GM18507 (cell line): ENCODE data around the gene CLTB.

Source experiments
- DNase-seq: peaks from one replicate; pipeline ENCODE4 v3.0.0; 2011; ENCODE audit warnings: low read depth; ENCODE audit not compliant: insufficient read length; ENCODE audit errors: extremely low spot score
- FAIRE-seq: peaks from 2 replicates; lab custom pipeline; 2011; peaks lifted over from hg19 to GRCh38; lab: Jason Lieb, UNC

CLTB gene

DNA sequence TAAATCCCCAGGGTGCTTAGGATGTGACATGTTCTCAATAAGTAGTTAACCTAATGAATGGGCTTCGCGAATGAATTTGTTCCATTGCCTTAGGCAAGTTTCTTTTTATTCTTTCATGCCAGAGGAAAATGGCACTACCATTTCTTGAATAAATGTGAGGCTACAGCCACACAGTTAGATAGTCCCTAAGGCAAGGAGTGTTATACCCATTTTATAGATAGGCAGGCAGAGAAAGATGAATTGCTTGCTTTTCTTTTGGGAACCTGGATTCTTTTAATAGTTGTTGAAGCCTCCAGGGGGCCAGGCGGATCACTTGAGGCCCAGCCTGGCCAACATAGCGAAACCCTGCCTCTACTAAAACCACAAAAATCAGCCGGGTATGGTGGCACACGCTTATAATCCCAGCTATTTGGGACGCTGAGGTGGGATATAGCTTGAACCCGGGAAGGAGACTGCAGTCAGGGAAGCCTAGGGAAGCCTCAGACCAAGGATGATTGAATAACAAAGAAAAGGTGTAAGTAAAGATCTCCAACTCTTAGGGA, 28.9 kb downstream of the CLTB start:
- FAIRE-seq: no peak

DNA sequence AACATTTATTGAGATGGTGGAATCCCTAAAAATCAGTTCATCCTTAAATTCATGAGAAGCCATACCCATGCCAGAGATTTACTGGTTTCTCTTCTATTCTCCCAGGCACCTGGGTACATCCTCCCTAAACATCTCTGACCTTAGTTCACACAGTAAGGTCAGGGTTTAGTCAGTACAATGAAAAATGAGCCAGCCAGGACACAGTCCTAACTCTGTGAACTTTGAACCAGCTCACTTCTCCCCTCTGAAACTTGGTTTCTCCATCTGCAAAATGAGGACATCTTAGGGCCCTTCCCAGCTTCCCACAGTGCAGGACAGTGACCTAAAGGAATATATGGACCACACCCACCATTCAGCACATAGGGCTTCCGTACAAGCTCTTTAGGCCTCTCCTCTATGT, 29.8 kb downstream of the CLTB start:
- FAIRE-seq: no peak
- DNase-seq: no peak

More for the DNA sequence above, 28.9 kb downstream of the CLTB start:
- DNase-seq: no peak

DNA sequence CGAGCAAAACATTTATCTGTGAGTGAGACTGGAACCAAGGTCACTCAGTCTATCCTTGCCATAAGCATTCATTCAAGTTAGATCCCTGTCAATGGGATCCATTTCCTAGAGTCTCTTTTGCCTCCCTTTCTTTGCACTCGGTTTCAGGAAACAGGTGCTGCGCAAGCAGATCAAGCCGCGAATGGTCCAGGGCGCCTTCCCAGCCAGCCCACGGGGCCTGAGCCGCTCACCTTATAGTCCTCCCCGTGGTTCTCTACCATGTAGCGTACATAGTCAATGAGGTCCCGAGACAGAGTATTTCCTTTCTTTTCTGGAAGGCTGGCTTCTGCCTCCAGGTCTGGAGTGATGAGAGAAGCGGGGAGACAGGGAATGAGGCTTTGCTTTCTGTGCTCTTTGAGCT, 31.3 kb downstream of the CLTB start:
- FAIRE-seq (no peak), DNase-seq (no peak)

DNA sequence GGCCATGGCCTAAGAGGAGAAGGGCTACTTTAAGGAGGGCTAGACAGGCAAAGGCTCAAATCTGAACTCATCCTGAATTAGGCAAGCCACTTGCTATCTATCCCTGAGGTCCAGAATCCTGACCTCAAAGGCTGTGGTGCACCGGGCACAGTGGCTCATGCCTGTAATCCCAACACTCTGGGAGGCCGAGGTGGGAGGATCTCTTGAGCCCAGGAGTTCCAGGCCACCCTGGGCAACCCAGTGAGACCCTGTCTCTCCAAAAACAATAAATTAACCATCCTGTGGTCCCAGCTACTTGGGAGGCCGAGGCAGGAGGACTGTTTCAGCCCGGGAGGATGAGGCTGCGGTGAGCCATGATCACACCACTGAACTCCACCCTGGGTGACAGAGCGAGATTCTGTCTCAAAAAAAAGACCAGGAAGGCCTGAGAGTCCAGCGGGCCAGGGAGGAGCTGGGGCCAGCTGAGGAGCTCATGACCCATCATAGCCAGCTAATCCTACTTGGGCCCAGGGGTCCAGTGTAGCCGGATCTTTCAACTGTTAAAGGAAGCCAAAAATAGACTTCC, 31.9 kb downstream of the CLTB start:
- FAIRE-seq (no peak), DNase-seq (no peak)

DNA sequence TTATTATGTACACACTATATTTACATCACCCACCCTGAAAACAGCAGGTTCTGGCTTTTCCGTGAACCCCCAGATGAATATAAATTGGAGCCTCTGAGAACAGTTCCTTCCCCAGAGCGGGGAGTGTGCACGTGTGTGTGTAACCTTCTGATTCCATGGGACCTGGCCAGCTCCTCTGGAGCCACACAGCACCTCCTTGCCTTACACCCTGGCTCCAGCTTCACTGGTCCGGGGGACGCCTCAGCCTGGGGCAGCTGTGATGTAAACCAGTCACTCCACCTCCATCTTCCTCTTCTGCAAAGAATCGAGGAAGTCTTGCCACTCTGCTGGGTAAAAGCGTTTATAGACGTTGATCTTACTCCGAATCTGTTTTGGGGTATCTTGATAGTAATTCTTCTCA, 32.4 kb downstream of the CLTB start:
- no peak for DNase-seq
- no peak for FAIRE-seq

DNA sequence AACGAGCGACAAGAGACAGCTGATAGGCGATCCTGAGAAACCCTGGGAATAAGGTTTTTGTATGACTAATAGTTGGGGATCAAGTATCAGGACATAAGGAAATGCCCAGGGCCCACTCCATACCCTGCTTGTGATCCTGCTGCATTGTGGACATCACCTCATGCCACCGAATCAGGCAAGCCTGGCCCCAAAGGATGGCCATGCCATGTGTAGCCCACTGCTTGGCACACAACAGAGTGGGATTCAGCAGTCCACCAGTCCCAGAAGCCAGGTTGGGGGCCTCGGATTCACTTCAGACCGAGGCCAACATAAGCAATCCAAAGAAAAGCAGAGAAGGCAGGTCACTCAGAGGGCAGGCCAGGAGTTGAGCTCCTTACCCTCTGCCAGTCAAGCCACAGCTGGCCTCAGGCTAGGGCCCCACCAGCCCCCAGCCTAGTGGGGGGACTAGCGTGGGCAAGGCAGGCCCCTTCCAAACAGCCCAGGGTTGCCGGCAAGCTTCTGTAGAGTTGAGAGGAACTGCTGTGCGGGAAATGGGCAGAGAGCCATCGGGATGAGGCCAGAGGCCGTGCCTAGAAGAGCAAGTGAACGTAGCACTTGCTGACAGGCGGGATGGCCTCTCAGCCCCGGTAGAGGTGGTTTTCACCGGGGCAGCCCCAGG, 33.0 kb downstream of the CLTB start:
- no peak for DNase-seq
- no peak for FAIRE-seq

DNA sequence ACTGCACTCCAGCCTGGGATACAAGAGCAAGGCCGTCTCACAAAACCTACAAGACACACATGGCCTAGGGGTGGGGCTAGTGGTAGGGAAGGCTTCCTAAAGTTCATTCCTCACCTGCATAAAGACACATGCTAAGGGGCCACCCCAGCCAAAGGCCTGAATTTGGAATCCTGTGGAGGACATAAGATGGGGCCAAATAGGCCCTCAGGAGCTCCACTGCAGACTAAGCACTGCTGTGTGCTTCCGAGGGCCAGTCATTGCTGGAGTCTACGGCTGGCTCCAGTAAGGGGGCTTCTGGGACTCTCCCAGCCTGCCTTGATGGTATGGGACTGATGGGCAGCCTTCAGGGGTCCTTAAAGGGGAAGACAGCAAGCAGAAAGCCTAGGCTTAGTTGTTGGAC, 33.6 kb downstream of the CLTB start:
- FAIRE-seq (no peak), DNase-seq (no peak)

DNA sequence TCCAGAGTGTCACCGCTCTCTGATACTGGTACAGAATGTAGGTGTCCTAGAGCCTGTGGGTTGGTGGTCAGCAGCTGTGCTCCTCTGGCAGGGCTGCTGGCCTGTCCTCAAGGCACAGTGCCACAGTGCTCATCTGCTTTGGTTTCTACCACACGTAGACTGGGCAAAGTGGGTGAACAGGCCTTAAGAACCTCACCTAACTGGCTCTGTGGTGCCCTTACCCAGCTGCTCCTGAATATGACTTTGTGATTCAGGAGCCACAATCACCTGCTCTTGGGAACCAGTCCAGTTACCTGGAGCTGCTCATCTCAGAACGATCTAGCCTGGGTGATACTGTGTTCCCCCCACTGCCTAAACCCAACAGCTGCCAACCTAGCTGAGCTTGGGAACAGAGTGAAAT, 34.4 kb downstream of the CLTB start:
- no peak for FAIRE-seq

DNA sequence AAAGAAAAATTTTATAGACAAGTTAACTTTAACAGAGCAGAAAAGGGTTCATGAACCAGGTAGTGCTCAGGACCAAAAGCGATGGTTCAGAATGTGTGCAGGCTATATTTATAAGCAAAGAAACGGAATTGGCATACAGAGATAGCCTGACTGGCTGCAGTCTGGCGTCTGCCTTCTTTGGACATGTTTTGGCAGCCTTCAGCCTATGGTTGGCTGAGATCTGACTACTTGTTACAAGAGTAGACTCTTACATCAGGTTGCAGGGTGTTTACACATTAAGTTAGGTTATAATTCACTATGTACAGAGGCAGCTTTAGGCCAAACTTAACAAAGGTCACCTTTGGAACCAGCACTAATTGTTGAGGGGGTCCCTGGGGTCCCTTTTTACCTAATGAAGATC, 34.9 kb downstream of the CLTB start:
- DNase-seq: no peak
- no peak for FAIRE-seq

More for the DNA sequence above, 34.4 kb downstream of the CLTB start:
- no peak for DNase-seq

DNA sequence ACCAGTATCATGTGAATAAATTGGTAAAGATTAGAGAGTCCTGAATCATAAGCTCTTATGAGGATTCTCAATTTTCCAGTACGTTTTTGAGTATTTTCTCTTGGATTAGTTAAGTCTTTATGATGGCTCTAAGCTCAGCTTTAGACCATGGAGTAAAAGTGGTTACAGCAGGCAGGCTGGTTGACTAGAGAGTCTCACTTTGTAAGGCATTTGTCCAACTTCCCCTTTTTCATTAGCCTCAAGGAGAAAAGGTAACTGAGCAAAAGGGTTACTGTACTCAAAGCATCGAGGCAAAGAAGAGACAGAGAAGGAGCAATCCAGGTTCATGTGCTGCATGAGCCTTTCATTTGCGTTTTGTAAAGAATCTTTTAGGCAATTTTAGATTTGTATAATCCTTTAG, 36.5 kb downstream of the CLTB start:
- FAIRE-seq (no peak), DNase-seq (no peak)

DNA sequence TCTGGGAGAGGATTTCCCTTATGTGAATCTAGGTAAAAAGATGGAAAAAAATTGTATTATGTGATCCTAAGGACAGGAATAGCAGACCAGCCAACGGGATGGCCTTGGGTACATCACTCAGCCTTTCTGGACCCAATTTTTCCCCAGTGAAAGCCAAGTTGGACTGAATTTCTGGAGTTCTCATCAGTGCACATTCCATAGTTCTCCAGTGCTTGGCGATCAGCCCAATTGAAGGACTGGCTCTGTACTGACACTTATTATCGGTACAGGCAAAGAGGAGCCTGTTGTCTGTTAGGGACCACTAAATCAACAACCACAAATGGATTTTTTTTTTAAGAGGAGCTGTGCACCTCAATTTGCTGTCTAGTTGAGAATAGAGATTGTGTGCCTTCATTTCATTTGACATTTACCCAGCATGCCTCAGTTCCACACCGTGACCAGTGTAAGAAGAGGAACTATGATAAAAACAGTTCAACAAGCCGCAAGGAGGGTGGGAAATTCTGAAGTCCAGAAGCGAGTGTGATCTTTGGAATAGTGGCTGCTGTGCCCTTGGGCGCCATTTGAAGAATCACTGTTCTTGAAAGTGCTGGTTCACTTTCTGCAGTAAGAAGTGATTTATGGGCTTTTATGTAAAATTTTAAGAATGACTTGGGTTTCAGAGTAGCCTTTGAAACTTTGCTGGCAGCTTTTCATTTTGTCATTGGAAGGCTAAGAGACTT, 43.1 kb downstream of the CLTB start:
- no peak for FAIRE-seq
- DNase-seq: no peak

DNA sequence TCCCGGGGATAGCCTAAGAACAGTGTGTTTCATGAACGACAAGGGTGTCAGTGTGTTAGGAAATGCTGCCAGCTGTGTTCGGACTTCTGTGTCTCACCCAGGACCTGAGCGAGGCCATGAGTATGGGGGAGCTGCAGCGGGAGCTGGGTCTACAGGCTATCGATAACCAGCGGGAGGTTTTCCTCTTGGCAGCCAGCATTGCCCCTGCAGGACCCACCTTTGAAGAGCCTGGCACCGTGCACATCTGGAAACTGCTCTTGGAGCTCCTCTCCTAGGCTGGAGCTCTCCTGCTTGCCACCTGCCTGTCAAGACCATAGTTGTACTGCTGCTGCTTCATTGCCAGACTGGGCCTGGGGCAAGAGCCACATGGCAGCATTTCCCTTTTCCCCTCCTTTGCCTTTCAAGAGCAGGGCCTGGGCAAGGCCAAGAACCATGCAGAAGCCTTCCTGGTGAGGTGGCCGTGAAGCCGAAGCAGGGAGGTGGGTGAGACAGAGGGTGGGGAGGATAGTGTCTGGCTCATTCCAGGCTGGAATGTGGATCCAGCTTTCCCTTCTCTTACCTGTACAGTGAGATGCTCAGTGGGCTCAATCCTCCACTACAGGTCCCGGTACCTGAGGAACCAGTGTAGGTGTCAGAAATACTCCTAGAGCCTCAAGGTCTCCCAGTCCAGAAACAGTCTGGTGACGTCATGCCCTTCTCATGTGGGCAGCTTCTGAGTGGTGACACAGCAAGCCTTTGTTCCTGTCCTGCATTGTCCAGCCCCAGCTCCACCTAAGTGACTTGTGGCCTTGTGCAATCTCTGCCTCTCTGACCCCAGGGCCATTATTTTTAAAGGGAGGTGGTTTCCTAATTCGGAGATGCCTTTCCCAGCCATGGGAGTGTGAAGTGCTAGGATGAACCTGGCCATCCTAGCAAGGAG, 44.5 kb downstream of the CLTB start:
- FAIRE-seq (no peak), DNase-seq (no peak)

DNA sequence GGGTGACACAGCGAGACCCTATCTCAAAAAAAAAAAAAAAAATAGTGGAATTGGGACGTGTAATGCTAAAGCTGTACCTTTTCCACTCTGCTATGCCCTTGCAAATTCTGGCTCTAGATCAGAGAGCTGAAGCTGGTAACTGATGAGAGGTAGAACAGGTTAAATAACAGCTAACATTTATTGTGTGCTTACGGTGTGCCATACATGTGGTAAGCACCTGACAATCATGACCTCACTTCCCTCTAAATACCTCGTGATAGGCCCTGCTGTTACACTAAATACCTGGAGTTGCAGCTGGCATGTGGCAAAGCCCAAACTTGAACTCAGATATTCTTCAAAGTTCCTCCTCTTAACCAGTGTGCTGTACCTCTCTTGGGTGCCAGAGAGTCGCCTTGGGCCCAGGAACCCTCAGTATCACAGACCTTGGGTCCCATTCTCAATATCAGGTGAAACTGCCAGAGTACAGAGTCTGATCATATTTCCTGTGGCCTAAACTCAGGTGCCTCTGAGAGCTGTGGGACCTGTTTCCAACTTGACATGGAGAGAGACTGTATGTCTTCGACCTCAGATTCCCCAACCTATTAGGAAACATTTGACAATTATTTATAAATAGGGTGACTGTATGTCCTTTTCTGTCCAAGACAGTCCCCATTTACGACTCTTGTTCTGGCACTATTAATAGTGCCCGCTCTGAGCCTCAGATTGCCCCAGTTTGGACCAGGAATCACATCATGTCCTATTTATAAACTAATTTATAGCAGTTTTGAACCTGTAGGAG, 46.2 kb downstream of the CLTB start:
- FAIRE-seq: no peak
- DNase-seq: no peak

DNA sequence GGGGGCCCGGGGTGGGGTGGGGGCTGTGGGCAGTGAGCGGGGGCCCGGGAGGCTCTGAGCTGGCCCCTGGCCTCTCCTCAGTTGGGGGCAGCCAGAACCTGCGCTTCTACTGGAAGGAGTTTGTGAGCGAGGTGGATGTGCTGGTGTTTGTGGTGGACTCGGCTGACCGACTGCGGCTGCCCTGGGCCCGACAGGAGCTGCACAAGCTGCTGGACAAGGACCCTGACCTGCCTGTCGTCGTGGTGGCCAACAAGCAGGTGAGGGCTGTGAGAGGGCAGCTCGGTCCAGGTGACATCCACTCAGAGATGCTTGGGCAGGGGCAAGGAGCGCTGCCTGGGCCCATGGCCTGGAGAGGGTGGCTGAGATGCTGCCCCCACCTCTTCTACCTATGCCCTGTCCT, 47.6 kb downstream of the CLTB start:
- DNase-seq (no peak), FAIRE-seq (no peak)

DNA sequence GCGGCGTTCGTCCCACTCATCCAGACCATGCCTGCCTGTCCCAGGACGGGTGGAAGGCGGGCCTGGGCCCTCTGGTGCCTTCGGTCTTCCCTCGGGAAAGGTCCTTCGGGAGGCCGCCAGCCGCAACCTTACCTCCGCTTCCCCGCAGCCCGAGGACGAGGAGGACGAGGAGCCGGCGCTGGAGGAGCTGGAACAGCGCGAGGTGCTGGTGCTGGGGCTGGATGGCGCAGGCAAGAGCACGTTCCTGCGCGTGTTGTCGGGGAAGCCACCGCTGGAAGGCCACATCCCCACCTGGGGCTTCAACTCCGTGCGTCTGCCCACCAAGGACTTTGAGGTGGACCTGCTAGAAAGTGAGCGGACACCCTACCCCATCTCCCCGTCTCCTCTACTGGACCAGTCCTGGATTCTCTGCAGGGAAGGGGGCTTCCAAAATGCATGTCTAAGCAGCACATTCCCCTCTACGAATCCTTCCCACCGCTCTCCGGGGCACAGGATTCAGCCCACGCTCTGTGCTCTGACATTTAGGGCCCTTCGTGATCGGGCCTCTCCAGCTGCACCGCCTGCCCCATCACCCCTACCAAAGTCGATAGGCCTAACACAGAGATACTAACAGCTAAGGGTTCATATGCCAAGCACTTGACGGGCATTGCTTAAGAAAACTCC, 50.0 kb downstream of the CLTB start:
- FAIRE-seq: no peak
- no peak for DNase-seq

DNA sequence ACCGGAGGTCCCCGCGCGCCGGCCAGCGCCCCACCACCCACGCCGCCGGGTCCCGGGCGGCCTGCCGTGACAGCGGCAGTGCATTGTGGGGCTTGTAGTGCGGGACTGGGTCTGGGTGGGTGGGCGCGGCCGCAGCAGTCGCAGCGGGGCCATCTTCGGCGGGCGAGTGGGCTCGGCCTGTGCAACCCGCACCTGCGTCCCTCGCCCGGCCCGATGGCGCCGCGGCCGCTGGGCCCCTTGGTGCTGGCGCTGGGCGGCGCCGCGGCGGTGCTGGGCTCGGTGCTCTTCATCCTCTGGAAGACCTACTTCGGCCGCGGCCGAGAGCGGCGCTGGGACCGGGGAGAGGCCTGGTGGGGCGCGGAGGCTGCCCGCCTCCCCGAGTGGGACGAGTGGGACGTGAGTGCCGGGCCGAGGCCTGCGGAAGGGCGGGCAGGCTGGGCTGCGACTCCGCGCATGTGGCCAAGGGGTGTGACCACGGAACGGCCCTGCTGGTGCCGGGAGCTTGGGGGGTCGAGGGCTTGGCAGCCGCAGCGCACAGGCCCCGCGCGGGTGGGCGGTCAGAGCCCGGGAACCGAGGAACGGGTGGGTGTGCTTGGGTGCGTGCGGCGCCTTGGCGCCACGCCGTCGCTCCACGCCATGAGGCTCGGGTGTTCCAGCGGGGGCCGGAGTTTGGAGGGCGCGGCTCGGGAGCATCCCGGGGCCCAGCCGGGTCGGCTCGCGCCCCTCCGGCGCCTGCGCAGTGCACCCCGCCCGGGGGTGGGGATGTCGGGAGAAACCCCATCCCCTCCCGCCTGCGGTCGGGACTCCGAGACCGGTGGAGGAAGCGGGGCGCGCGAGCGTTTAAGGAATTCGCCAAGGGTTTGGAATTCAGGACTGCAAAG, 50.7 kb downstream of the CLTB start, which contains the start of gene ARL10:
ARL10 (plus strand) TSS at position 137 of the 881 bp plus-strand sequence; CDS start at position 214, 77 bp downstream.
- DNase-seq: no peak

DNA sequence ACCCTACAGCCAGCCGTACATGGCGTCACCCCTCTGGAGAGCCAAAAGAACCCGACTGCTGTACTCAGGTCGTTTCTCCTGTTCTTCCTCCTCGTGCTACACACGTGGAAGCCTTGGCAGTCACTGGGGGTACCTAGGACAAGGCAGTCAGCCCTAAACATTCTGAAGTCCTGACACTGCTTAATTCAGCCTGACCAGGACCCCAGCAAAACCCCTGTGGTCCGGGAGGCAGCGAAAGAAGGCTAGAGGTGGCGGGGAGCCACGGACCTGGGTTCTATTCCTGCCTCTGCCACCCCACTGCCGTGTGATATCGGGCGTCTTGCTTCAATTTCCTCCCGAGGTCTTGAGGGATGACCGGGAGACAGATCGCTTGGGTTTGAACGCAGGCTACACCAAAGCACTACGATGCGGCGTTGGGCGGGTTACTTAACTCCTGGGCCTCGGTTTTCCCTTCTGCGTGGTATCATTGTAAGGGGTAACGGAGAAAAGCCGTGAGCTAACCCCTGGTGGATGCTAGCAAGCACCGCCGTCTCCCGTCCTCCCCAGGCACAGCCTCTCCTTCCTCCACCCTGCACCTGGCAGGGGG, 51.5 kb downstream of the CLTB start:
- no peak for DNase-seq
- peak; percentile 73 for FAIRE-seq

More for the DNA sequence above, 50.7 kb downstream of the CLTB start, which contains the start of gene ARL10:
- no peak for FAIRE-seq
